Measurements from ENCODE around the gene PAPLN. TPM values are rescaled to one million over a fixed set of nuclear protein-coding genes. Genes with fewer than 3 reads are reported as not detected.

The PAPLN gene
- total RNA-seq, 1 experiment from 2014 or later: 9.6 TPM

DNA sequence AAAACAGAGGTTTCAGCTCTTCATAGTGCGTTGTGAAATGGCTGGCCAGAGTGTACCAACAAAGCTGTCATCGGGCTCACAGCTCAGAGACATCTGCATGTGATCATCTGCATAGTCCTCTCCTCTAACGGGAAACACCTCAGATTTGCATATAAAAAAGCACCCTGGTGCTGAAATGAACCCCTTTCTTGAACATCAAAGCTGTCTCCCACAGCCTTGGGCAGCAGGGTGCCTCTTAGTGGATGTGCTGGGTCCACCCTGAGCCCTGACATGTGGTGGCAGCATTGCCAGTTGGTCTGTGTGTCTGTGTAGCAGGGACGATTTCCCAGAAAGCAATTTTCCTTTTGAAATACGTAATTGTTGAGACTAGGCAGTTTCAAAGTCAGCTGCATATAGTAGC lies 14.3 kb upstream of the PAPLN start (continued):
- TF ChIP-seq, protein P1, sequence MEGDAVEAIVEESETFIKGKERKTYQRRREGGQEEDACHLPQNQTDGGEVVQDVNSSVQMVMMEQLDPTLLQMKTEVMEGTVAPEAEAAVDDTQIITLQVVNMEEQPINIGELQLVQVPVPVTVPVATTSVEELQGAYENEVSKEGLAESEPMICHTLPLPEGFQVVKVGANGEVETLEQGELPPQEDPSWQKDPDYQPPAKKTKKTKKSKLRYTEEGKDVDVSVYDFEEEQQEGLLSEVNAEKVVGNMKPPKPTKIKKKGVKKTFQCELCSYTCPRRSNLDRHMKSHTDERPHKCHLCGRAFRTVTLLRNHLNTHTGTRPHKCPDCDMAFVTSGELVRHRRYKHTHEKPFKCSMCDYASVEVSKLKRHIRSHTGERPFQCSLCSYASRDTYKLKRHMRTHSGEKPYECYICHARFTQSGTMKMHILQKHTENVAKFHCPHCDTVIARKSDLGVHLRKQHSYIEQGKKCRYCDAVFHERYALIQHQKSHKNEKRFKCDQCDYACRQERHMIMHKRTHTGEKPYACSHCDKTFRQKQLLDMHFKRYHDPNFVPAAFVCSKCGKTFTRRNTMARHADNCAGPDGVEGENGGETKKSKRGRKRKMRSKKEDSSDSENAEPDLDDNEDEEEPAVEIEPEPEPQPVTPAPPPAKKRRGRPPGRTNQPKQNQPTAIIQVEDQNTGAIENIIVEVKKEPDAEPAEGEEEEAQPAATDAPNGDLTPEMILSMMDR (IDR thresholded peaks at IDR 0.05 in 2 of 3, conservative IDR thresholded peaks at IDR 0.05 in 1 of 3; ENCODE audit: borderline replicate concordance in 1 of 3, insufficient read depth in 1 of 3, low read depth in 2 of 3, low read length in 2 of 3): no peak
- TF ChIP-seq FOSL1 (IDR thresholded peaks at IDR 0.05; ENCODE audit: low read depth) (no peak), TCF7L2 (IDR thresholded peaks at IDR 0.05; ENCODE audit: borderline replicate concordance, extremely low read depth, insufficient read depth, insufficient read length) (no peak), EZH2 (IDR thresholded peaks at IDR 0.05) (no peak), SRF (IDR thresholded peaks at IDR 0.05; ENCODE audit: low read depth) (no peak), POLR2AphosphoS5 (IDR thresholded peaks at IDR 0.05; ENCODE audit: low read depth, low read length) (no peak)
- TF ChIP-seq, protein P2, sequence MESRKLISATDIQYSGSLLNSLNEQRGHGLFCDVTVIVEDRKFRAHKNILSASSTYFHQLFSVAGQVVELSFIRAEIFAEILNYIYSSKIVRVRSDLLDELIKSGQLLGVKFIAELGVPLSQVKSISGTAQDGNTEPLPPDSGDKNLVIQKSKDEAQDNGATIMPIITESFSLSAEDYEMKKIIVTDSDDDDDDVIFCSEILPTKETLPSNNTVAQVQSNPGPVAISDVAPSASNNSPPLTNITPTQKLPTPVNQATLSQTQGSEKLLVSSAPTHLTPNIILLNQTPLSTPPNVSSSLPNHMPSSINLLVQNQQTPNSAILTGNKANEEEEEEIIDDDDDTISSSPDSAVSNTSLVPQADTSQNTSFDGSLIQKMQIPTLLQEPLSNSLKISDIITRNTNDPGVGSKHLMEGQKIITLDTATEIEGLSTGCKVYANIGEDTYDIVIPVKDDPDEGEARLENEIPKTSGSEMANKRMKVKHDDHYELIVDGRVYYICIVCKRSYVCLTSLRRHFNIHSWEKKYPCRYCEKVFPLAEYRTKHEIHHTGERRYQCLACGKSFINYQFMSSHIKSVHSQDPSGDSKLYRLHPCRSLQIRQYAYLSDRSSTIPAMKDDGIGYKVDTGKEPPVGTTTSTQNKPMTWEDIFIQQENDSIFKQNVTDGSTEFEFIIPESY (IDR thresholded peaks at IDR 0.05; ENCODE audit: extremely low read depth, insufficient replicate concordance, low read length): no peak

DNA sequence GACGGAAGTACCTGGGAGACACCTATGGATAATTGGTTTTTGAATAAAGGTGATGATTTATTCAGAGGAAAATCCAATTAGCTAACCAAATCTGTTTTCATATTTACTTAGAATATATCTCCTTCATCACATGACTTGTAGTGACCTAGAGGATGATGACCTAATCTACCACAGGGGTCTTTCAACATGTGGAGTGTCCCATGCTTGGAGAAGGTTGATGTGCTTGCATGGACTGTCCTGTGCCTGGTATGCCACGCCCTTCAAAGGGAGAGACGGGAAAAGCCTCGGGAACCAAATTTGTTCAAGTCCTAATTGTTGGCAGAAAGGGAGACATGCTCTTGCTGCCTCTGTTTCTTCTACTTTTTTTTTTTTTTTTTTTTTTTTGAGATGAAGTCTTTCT lies 11.8 kb upstream of the PAPLN start:
- H3K9me2 ChIP-seq (ENCODE audit: insufficient read depth): no peaks in the 10 kb centered on the region
- no peaks in the 10 kb centered on the region for H3K79me2 ChIP-seq (ENCODE audit: insufficient read depth, low read length)
- intact Hi-C loops (cut with micrococcal nuclease): no loop called here
- H2AFZ ChIP-seq (ENCODE audit: low read depth, low read length, poor library complexity, severe bottlenecking): no peak overlapping the region
- ATAC-seq: no peak
- H3K4me2 ChIP-seq (ENCODE audit: low read length): no peak overlapping the region
- CTCF ChIA-PET: no interaction called here
- no peaks in the 10 kb centered on the region for H3K4me1 ChIP-seq (ENCODE audit: control insufficient read depth in 1 of 2, insufficient read depth in 2 of 2, low read length in 2 of 2)
- RAD21 ChIA-PET (ENCODE audit: low non-redundant PET in 1 of 2, low total read pairs in 2 of 2, uncharacterized antibody in 2 of 2, unreplicated experiment in 2 of 2): no interaction called here
- DNase-seq (ENCODE audit: low read depth, low spot score): no peak
- H3K27me3 ChIP-seq (ENCODE audit: insufficient read depth, low read length): no peaks in the 10 kb centered on the region
- no TSS peak for BruUV-seq (replicated peaks)
- no peak for TF ChIP-seq EZH2phosphoT487 (IDR thresholded peaks at IDR 0.05; ENCODE audit: borderline replicate concordance)
- no peak for TF ChIP-seq ZNF274 (IDR thresholded peaks at IDR 0.05; ENCODE audit: low read depth, low read length)
- TF ChIP-seq FOSL1 (IDR thresholded peaks at IDR 0.05; ENCODE audit: low read depth): no peak
- TF ChIP-seq, protein P1 (IDR thresholded peaks at IDR 0.05 in 2 of 3, conservative IDR thresholded peaks at IDR 0.05 in 1 of 3; ENCODE audit: borderline replicate concordance in 1 of 3, insufficient read depth in 1 of 3, low read depth in 2 of 3, low read length in 2 of 3): no peak
- no peak for TF ChIP-seq EGR1 (IDR thresholded peaks at IDR 0.05; ENCODE audit: low read depth)
- TF ChIP-seq CBX3 (IDR thresholded peaks at IDR 0.05; ENCODE audit: low read depth): no peak
- TF ChIP-seq RAD21 (IDR thresholded peaks at IDR 0.05; ENCODE audit: low read depth): no peak
- no peaks in the 10 kb centered on the region for H3K9me3 ChIP-seq (ENCODE audit: control insufficient read depth in 1 of 2, insufficient read depth in 1 of 2, low read depth in 1 of 2, low read length in 2 of 2)
- H4K20me1 ChIP-seq (ENCODE audit: insufficient read depth): no peaks in the 10 kb centered on the region
- H3K36me3 ChIP-seq (ENCODE audit: control insufficient read depth in 1 of 2, insufficient read depth in 2 of 2, low read length in 2 of 2): no peaks in the 10 kb centered on the region
- H3K9ac ChIP-seq (ENCODE audit: low read length): no peak overlapping the region
- POLR2A ChIA-PET: no interaction called here
- H3K4me3 ChIP-seq (replicated peaks in 1 of 2; ENCODE audit: low read depth in 1 of 2, low read length in 2 of 2): no peak overlapping the region
- H3K27ac ChIP-seq (ENCODE audit: low read depth, low read length): no peak overlapping the region
